CD4-positive, alpha-beta T cell treated with Interleukin-12 subunit alpha and Interleukin-12 subunit beta, for 1 hour (primary cell): ENCODE data around the gene ATP9A.

Experiments
- DNase-seq: peaks from one replicate; pipeline ENCODE4 v3.0.0-alpha.2; 2020

The ATP9A gene

DNA sequence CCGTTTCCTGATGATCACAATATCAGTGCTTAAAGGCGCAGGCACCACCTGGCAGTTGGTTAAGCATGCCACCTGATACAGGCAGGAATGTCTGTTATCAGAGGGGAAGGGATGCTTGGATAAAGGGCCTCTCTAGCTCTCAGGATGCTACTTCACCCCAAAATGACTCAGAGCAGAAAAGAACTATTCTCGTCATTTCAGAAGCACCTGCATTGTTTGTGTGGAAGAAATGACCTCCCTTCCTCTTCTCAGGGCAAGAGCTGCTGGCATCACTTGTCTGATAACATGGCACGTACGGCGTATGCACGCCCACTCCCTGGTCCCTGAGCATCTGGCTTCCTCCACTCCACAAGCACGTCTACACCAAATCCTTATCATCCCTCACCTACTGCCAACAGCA is 47.3 kb downstream of the ATP9A start:
- no peak for DNase-seq

DNA sequence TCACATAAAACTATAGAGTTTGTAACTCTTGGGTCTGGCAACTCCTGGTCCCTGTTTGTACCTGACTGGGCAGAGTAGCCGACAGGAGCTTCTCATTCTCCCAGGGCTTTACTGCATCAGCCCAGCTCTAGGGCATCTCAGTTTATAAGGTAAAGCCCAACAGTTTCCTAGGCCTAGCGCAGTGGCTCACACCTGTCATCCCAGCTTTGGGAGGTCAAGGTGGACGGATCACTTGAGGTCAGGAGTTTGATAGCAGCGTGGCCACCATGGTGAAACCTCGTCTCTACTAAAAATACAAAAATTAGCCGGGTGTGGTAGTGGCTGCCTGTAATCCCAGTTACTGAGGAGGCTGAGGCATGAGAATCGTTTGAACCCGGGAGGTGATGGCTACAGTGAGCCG is 47.8 kb downstream of the ATP9A start:
- no peak for DNase-seq

DNA sequence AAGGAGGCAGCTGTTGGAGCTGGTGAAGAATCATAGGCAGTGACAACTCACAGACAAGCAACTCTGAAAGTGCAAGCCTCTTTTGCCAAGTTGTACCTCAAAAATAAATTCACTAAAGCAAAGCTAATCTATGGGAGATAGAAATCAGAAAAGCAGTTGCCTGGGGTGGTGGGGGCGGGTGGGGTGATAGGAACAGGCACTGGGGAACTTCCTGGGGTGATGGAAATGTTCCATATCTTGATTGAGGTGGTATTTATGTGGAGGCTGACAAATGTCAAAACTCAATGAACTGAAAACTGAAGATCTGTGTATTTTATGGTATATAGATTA is 52.4 kb downstream of the ATP9A start:
- no peak for DNase-seq

DNA sequence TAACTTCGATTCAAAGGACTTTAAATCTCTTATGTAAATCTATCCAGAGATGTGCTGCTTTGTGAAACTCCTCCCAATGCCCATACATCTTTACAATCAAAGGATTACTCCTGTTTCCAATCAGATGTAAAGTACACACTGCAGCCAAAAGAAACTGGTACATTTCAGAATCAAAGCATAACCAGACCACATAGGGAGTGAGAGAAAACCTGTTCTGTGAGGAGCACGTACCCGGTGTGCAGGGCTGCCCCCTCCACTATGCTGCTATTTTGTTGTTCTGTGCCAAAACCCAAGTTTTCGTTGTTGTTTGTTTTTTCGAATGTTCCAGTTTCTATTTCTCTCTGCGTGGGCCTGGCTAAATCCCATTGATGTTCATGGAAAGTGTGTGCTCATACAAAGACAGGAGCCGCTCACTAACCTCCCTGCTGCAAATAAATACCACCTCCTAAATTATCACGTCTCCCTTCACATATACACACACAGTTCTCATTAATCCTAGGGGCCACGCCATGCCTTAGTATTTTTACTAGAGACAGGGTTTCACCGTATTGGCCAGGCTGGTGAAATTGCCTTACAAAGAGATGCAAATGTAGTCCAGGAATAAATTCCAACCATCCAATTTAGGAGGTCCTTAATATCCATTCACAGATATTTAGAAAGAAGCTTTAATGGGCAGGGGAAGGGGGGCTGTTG is 52.9 kb downstream of the ATP9A start:
- no peak for DNase-seq

DNA sequence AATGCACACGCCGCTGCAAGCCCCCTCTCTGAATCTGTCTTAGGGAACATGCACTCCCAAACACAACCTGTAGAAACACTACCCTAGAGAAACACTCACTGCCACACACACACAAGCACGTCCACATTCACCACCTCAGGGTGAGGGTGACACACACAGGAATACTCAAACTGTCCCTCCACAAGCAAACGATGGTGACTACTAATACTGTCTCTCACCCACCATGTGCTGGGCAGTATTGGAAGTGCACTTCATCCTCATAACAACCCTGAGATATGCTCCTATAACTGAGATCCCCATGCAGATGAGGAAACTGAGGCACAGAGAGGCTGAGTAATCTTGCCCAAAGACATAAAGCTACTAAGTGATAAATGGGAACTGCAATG is 55.0 kb downstream of the ATP9A start:
- DNase-seq = no peak

DNA sequence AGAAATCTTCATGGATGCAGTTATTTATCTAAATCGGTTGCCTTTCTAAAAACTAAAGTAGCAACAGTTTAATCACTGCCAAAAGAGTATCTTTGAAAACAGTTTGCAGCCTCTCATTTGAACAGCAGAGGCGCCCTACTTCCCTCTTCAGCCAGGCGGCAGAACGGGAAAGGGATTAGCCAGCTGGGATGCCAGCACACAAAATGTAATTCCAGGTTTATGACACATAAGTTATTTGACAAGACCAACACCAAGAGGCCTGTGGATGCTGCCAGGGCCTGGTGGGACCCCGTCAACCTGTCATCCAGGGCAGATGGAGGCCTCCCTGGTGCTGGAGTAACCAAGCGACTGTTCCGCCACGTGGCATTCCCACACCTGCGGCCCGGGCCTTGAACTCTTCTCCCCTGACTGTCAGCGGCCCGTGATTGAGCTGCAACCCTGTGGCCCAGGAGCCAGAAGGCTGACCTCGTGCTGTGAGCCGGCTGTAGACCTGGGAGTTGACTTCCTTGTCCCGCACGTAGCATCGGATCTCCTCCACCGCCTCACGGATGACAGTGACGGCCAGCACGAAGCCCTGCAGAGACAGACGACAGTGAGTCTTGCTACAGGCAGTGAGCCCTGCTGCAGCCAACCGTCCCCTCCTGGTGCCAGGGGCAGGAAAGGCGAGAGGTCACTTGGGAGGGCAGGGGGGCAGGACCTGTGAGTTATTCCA is 55.5 kb downstream of the ATP9A start:
- DNase-seq = no peak

DNA sequence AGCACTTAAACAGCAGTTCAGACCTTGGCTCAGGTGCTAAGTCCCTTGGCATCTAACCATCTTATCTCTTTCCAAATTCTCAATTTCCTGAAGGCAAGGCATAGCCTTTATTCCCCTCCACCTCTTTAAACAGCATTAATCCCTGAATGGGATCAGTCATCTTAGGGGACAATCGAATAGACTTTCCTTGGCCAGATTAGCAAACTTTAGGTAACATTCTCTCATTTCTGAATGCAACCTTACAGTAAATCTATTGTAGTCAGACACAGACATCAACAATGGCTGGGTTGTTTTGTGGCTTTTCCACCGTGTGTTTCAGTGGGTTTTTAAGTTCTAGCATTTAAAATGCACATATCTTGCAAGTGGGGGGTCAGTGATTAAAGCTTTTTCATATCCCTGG is 56.8 kb downstream of the ATP9A start:
- DNase-seq = no peak

DNA sequence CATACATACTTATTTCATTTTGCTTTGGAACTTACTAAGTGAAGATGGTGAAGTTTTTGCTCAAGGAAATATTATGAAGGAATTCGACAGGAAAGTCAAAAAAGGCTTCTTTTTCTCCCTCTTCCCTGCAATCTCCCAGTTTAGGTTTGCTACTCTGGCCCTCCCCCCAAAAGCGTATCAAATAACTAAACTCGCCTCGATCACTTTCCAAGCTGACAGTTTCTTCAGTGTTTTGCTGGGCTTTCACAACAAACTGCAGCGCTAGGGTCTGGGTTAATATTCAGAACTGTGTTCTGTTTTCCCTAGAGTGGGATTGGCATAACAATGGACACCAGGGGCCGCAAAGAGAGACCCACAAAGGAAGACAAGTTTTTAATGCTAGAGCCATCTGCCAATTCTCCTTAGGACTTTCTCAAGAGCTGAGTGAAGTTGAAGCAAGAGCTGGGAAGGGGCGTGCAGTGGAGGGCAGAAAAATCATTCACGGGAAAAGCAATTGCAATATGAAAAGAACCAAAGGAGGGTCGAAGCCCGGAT is 57.8 kb downstream of the ATP9A start:
- no peak for DNase-seq

DNA sequence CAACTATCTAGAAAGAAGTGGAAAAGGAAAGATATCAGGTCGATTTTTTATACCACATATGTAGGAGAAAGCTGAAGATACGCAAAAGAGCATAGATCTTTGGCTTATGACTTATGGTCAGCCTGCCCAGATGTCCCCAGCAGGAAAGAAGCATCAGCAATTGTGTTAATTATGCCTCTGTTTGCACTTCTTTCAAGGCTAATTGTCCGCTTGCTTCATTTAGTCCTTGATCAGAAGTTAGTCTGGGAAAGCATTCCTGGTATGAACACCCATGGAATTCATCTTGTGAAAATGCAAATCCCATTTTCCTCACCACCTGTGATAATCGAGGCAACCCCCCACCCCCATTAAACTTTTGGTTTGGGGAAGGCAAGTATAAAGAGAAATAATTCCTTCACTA is 62.8 kb downstream of the ATP9A start:
- no peak for DNase-seq

DNA sequence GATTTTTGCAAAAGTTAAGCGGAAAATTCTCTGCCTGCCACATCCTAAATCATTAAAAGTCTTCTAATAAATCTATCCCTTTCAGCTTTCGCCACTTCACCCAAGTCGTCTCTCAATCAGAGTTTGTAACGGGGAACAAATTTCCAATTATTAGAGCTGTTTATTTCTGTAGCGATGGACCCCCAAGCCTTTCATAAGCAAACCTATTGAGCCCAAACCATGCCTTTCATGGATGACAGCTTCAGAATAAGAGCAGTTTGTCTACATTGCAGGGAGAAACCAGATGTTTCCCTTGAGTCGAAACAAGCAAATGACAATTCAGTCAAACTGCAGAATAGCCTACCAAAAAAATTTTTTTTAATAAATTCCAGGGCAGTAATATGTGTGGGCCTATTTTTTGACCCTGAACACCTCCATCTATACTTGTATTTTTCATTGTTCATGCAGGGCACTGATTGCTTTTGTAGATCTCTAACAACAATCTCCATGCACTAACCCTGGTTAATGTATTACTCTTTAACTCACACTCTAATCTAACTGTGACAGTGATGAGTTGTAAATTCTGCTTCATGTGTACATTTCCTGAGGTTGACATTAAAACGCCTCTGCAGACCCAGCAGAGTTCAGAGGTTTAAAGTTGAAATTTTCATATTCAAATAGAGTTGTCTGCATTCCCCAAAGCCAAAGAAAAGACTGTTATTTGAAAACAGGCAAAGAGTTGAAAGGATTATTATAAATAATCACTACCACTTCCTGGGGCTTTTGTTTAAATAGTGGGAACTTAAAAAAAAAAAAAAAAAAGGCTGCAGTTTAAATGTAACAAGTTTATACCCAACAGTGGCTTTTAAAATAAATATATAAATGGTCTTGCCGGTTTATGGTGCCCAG is 64.5 kb downstream of the ATP9A start:
- no peak for DNase-seq

DNA sequence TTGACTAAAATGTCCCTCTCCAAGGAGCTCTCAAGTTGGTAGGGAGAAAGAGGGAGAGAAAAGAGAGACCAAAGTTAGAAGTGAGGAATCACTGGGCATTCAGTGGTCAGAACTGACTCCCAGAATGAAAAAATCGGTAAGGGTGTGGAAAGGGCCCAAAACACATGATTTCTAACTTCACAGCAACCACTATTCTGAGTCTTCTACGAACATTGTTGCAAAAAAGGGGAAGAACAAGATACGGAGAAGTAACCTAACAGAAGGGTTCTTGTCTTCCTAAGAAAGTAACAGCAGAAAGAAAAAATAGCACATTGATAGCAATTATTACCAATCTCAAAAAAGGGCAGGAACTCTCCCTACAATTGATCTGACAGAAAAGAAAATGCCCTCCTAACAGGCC is 65.6 kb downstream of the ATP9A start:
- DNase-seq = no peak

DNA sequence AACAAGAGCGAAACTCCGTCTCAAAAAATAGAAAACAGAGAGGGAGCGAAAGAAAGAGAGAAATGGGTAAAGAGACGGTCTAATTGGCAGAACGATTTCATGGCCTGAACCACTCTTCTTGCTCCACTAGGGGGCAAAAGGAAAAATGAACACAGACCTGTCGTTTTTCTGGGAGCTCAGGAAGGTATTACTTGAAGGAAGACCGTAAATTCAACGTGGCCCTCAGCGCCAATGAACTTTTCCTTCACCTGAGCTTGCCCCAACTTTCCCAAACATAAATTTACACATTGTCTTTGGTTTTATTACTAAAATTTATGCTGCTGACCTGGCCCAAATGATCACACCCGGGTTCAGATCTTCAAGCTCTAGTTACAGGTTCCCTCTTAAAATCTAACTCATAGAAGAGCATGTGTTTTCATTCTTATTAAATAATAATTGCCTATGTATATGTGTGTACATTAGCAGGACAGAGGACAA is 67.3 kb downstream of the ATP9A start:
- DNase-seq = peak; percentile 11

DNA sequence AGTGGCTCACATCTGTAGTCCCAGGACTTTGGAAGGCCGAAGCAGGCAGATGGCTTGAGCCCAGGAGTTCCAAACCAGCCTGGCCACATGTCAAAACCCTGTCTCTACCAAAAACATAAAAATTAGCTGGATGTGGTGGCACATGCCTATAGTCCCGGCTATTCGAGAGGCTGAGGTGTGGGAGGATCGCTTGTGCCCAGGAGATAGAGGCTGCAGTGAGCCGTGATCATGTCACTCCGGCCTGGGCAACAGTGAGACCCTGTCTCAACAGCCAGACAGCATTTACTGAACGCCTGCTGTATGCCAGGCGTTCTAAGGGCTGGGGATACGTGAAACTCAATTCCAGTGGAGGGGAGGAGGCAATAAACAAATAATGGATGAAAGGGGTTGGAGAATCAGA is 69.9 kb downstream of the ATP9A start:
- no peak for DNase-seq

DNA sequence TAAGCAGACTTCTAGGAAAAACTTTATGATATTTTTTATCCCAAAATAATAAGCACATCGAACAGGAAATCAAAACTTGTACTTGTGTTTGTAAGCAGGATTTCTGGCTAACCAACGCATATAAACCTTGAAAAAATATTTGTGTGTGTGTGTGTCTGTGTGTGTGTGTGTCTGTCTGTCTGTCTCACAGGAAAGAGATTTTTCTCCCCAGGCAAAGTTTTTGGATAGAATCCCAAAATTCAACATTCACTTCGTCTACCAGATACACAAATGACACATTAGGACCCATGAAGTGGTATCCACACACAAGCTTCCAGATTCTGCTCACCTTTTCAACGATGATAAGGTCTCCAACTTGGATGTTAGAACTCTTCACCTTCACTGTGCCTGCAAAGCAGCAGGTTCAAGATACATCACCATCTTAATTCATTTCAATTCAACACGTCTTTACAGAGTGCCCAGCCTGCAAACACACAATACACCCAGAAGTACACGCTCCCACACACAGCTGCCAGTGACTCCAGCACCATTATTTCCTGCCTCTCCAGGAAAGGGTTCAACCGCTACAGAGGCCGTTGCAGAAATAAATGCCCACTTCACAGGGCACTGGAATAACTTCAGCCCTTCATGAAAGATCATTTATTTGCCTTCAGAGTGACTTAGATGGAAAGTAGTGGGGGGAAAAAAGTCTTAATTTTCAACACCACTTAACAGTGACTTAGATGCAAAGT is 70.9 kb downstream of the ATP9A start:
- no peak for DNase-seq

DNA sequence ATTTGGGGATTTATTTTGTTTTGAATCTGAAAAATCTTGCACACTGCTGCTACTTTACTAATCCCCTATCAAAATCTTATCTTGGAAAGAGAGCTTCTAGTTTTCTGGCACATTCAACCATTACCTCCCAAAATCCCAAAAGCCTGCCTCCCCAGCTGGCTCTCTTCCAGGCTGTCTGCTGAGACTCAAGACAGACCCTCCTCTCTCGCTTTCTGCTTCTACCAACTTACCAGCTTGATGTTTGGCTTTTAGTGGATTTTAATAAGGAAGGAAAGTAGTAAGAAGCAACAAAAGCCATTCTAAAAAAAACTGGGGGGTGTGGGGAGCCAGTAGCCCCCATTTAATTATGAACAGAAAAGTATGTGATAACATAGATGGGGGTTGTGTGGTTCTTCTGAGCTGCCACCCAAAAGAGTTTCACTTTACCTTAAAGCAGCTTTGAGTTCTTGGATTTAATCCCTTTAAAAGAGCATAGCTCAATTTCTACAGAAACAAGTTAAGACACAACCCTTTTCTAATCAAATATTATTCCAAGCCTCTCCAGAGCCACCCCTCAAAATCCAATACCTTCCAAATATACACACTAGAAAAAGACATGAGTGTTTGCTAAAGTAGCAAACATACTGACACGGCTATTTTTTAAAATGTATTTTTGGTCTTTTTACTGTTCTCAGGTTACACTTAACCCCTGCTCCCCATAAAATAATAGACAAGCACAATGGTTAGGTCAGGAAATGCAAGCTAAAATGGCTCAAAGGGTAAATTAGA is 71.7 kb downstream of the ATP9A start:
- no peak for DNase-seq

DNA sequence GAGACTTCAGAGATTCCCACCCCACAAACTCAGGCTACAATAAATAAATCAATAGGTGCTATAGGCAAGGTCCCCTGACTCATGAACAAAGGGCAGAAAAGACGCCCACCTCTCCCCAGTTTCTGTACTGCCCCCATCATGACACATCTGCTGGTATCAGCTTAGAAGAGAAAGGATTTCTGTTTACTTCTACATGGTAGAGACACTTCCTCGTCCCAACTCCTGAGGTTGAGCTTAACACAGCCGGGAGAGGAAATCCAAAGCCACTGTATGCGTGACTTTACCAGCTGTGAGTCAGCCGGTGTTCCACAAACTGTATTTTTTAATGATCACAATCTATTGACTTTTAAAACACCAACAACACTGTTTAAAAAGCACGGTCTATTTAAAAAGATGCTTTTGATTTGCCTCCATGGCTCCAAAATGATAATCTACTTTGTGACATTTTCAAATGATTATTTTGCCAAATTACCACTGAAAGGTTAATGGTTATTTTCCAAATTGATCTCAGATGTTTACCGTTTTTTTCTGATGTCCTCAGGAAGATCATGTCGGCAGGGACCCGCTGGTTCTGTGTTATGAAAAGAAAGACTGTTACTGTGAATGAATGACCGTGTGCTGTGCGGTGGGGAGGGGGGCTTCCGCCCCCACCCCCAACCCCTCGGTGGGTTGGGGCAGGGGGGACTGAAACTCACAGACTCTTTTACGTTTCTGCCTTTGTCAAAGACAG is 72.5 kb downstream of the ATP9A start:
- DNase-seq = no peak

DNA sequence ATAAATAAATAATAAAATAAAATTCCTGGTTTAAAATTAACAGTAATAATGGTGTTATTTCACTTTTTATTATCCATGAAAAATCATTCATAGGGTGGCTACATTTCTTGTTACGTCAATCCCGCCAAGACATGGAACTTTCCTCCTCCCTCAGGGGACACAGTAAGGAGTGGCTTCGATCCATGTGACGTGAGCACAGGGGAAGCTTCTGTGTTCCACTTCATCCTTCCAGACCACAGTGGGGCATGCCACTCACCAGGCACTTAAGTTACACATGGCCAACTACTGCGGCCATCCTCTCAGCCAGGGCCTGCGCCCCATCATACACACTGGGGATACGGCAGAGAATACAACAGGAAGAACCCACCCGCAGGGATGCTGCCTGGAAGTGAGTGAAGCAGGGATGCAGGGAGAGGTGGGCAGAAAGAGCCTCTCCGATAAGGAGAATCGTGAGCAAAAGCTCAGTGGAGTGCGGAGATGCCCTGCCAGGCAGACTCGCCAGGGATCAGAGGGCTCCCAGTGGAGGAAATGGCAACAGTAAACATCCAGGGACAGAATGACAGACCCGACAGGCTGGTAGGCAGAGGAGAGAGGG is 75.3 kb downstream of the ATP9A start:
- no peak for DNase-seq

DNA sequence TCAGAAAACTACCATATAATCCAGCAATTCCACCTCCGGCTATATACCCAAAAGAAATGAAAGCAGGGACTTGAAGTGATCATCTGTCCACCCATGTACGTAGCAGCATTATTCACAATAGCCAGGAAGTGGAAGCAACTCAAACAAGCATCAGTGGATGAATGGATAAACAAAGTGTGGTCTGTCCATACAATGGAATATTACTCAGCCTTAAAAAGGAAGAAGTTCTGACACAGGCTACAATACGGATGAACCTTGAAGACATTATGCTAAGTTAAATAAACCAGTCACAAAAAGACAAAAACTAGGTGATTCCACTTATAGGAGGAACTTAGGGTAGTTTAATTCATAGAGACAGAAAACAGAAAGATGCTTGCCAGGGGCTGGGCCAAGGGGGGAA is 76.5 kb downstream of the ATP9A start:
- DNase-seq = no peak

DNA sequence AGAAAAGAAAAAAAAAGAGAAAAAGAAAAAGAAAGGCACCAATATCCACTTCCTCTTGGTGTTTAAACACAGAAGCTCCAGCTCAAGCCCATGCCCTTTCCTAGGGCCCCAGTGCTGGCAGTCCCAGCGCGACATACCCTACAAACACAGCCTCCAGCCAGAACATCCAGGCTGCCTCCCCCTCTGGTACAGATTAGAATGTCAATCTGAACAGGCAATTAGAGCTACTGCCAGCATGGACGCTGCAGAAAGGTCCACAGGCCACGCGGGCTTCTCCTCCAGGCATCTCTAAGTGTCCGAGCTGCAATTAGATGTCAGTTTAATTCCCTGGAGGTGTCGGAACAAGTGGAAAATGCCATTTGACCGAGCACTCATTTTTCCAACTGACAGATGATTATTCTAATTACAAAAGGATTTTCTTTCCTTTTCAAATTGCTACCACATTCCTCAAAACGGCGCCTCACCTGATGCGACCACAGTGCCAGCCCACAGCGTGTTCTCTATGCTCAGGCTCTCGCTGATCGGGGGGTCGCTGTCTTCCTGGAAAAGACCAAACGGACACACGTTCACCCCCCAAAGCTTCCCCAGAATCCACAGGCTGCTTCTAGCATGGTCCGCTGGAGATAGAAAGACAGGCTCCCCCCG is 79.5 kb downstream of the ATP9A start:
- DNase-seq = no peak

DNA sequence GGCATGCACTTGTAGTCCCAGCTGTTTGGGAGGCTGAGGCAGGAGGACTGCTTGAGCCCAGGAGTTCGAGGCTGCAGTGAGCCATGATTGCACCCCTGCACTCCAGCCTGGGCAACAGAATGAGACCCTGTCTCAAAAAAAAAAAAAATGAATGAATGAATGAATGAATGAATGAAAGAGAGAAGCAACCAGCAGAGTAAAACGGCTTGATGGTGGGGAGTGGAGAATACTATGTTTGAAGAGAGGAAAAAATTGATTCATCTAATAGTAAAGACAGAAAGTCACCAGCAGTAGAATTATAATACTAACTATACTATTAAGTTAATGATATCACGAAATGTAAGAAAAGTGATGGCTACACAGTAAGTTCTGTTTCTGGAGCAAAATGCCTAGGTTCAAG is 80.6 kb downstream of the ATP9A start:
- no peak for DNase-seq
